Nephron progenitor cell (in vitro differentiated cells): ENCODE results near the gene SH3GL2.

Experiments
- DNase-seq: peaks from one replicate; pipeline ENCODE4 v3.0.0; 2021
- H3K27ac Mint-ChIP-seq: 2 replicates; pipeline ENCODE4 v1.8.0; 2021; ENCODE audit warnings: mild to moderate bottlenecking, moderate library complexity, mixed read lengths
- H3K27me3 Mint-ChIP-seq: 2 replicates; pipeline ENCODE4 v1.8.0; 2021; ENCODE audit warnings: mild to moderate bottlenecking, low read depth, mixed read lengths; ENCODE audit not compliant: poor library complexity
- H3K36me3 Mint-ChIP-seq: 2 replicates; pipeline ENCODE4 v1.8.0; 2021; ENCODE audit warnings: low read depth, mixed read lengths
- H3K4me1 Mint-ChIP-seq: 2 replicates; pipeline ENCODE4 v1.8.0; 2021; ENCODE audit warnings: mixed read lengths
- H3K4me3 Mint-ChIP-seq: 2 replicates; pipeline ENCODE4 v1.8.0; 2021; ENCODE audit warnings: mild to moderate bottlenecking, moderate library complexity, mixed read lengths
- H3K9me3 Mint-ChIP-seq: 2 replicates; pipeline ENCODE4 v1.8.0; 2021; ENCODE audit warnings: mild to moderate bottlenecking, moderate library complexity, mixed read lengths
- CTCF ChIP-seq: fragments of 200-600 bp; sonication (generic); IDR thresholded peaks from 2 replicates; pipeline ENCODE4 v1.5.0; 2021; ENCODE audit warnings: antibody characterized with exemption

SH3GL2 gene

GRCh38 chr9:17630531-17630949 is 51.7 kb downstream of the SH3GL2 start:
- peaks cover 26% of the 10 kb centered on the region for H3K4me1 Mint-ChIP-seq
- H3K27me3 Mint-ChIP-seq: no peaks in the 10 kb centered on the region
- no peak for TF ChIP-seq CTCF
- no peak overlapping the region for H3K4me3 Mint-ChIP-seq
- no peak for DNase-seq
- no peak overlapping the region for H3K27ac Mint-ChIP-seq
- H3K9me3 Mint-ChIP-seq: no peaks in the 10 kb centered on the region
- no peaks in the 10 kb centered on the region for H3K36me3 Mint-ChIP-seq

GRCh38 chr9:17631396-17631795 is 52.5 kb downstream of the SH3GL2 start:
- Mint-ChIP-seq H3K4me3 (no peak overlapping the region), H3K27me3 (no peaks in the 10 kb centered on the region), H3K9me3 (no peaks in the 10 kb centered on the region), H3K36me3 (no peaks in the 10 kb centered on the region), H3K4me1 (peaks cover 20% of the 10 kb centered on the region), H3K27ac (no peak overlapping the region)
- no peak for DNase-seq
- no peak for TF ChIP-seq CTCF

- Mint-ChIP-seq H3K27me3 (no peaks in the 10 kb centered on the region), H3K4me1 (peaks cover 8% of the 10 kb centered on the region), H3K36me3 (no peaks in the 10 kb centered on the region), H3K27ac (no peak overlapping the region), H3K9me3 (no peaks in the 10 kb centered on the region), H3K4me3 (no peak overlapping the region)
- no peak for DNase-seq
- no peak for TF ChIP-seq CTCF
Observed at GRCh38 chr9:17632994-17633393, 54.1 kb downstream of the SH3GL2 start.

- H3K9me3 Mint-ChIP-seq: no peaks in the 10 kb centered on the region
- no peak for TF ChIP-seq CTCF
- H3K27me3 Mint-ChIP-seq: no peaks in the 10 kb centered on the region
- no peaks in the 10 kb centered on the region for H3K36me3 Mint-ChIP-seq
- DNase-seq: no peak
- peaks cover 6% of the 10 kb centered on the region for H3K4me1 Mint-ChIP-seq
- no peak overlapping the region for H3K27ac Mint-ChIP-seq
- H3K4me3 Mint-ChIP-seq: no peak overlapping the region
Observed at GRCh38 chr9:17635115-17635890, 56.4 kb downstream of the SH3GL2 start.

GRCh38 chr9:17636349-17636748 is 57.5 kb downstream of the SH3GL2 start:
- Mint-ChIP-seq H3K4me1 (no peaks in the 10 kb centered on the region), H3K36me3 (no peaks in the 10 kb centered on the region), H3K9me3 (no peaks in the 10 kb centered on the region), H3K27ac (no peak overlapping the region), H3K4me3 (no peak overlapping the region), H3K27me3 (no peaks in the 10 kb centered on the region)
- no peak for DNase-seq
- TF ChIP-seq CTCF: no peak

GRCh38 chr9:17636821-17637220 is 58.0 kb downstream of the SH3GL2 start:
- no peak overlapping the region for H3K27ac Mint-ChIP-seq
- no peak overlapping the region for H3K4me3 Mint-ChIP-seq
- no peaks in the 10 kb centered on the region for H3K4me1 Mint-ChIP-seq
- no peak for DNase-seq
- no peaks in the 10 kb centered on the region for H3K27me3 Mint-ChIP-seq
- no peaks in the 10 kb centered on the region for H3K9me3 Mint-ChIP-seq
- no peaks in the 10 kb centered on the region for H3K36me3 Mint-ChIP-seq
- TF ChIP-seq CTCF: no peak
